ENCODE measurements around the gene TSC22D1. TPM values are rescaled to one million over a fixed set of nuclear protein-coding genes. Genes with fewer than 3 reads are reported as not detected.

The TSC22D1 gene
- total RNA-seq, 1 donor = 173 TPM

GRCh38 chr13:44407379-44407778, 168.8 kb downstream of the TSC22D1 start:
- TF ChIP-seq CTCF (IDR thresholded peaks at IDR 0.05; ENCODE audit: extremely low read depth, low read depth, low read length) = no peak
- Histone ChIP-seq H3K4me1 (ENCODE audit: insufficient read depth, low read length) (no peaks in the 10 kb centered on the region), H3K79me2 (ENCODE audit: insufficient read depth, low read length) (no peaks in the 10 kb centered on the region), H3K4me3 (ENCODE audit: insufficient read depth, low read length) (no peak overlapping the region), H3K36me3 (ENCODE audit: insufficient read depth, low read length) (no peaks in the 10 kb centered on the region), H3K4me2 (ENCODE audit: insufficient read depth, low read length) (no peak overlapping the region), H2AFZ (ENCODE audit: low read length) (no peak overlapping the region), H3K27me3 (ENCODE audit: insufficient read depth, low read length) (peaks cover 13% of the 10 kb centered on the region), H3K9me3 (ENCODE audit: low read depth, low read length) (no peaks in the 10 kb centered on the region), H4K20me1 (ENCODE audit: insufficient read depth, low read length) (no peaks in the 10 kb centered on the region), H3K27ac (ENCODE audit: low read depth, low read length) (no peak overlapping the region)
- no peak for DNase-seq (ENCODE audit: insufficient read length, low spot score, missing footprints)

GRCh38 chr13:44406617-44407016, 169.5 kb downstream of the TSC22D1 start:
- TF ChIP-seq CTCF (IDR thresholded peaks at IDR 0.05; ENCODE audit: extremely low read depth, low read depth, low read length) = no peak
- no peaks in the 10 kb centered on the region for H4K20me1 ChIP-seq (ENCODE audit: insufficient read depth, low read length)
- no peaks in the 10 kb centered on the region for H3K79me2 ChIP-seq (ENCODE audit: insufficient read depth, low read length)
- no peak overlapping the region for H3K4me2 ChIP-seq (ENCODE audit: insufficient read depth, low read length)
- no peaks in the 10 kb centered on the region for H3K4me1 ChIP-seq (ENCODE audit: insufficient read depth, low read length)
- no peak overlapping the region for H2AFZ ChIP-seq (ENCODE audit: low read length)
- H3K27ac ChIP-seq (ENCODE audit: low read depth, low read length) = no peak overlapping the region
- H3K27me3 ChIP-seq (ENCODE audit: insufficient read depth, low read length) = peaks cover 13% of the 10 kb centered on the region
- H3K36me3 ChIP-seq (ENCODE audit: insufficient read depth, low read length) = no peaks in the 10 kb centered on the region
- no peak for DNase-seq (ENCODE audit: insufficient read length, low spot score, missing footprints)
- no peaks in the 10 kb centered on the region for H3K9me3 ChIP-seq (ENCODE audit: low read depth, low read length)
- no peak overlapping the region for H3K4me3 ChIP-seq (ENCODE audit: insufficient read depth, low read length)

GRCh38 chr13:44404261-44405132, 171.6 kb downstream of the TSC22D1 start:
- peak overlapping the region; percentile 23 for H3K4me2 ChIP-seq (ENCODE audit: insufficient read depth, low read length)
- no peak overlapping the region for H3K27ac ChIP-seq (ENCODE audit: low read depth, low read length)
- no peak for TF ChIP-seq CTCF (IDR thresholded peaks at IDR 0.05; ENCODE audit: extremely low read depth, low read depth, low read length)
- no peaks in the 10 kb centered on the region for H3K4me1 ChIP-seq (ENCODE audit: insufficient read depth, low read length)
- no peak overlapping the region for H3K4me3 ChIP-seq (ENCODE audit: insufficient read depth, low read length)
- H4K20me1 ChIP-seq (ENCODE audit: insufficient read depth, low read length) = no peaks in the 10 kb centered on the region
- H3K27me3 ChIP-seq (ENCODE audit: insufficient read depth, low read length) = peaks cover 13% of the 10 kb centered on the region
- no peak for DNase-seq (ENCODE audit: insufficient read length, low spot score, missing footprints)
- no peaks in the 10 kb centered on the region for H3K9me3 ChIP-seq (ENCODE audit: low read depth, low read length)
- no peaks in the 10 kb centered on the region for H3K36me3 ChIP-seq (ENCODE audit: insufficient read depth, low read length)
- H2AFZ ChIP-seq (ENCODE audit: low read length) = no peak overlapping the region
- no peaks in the 10 kb centered on the region for H3K79me2 ChIP-seq (ENCODE audit: insufficient read depth, low read length)

- no peaks in the 10 kb centered on the region for H3K79me2 ChIP-seq (ENCODE audit: insufficient read depth, low read length)
- H3K4me3 ChIP-seq (ENCODE audit: insufficient read depth, low read length) = no peak overlapping the region
- H3K36me3 ChIP-seq (ENCODE audit: insufficient read depth, low read length) = no peaks in the 10 kb centered on the region
- peaks cover 13% of the 10 kb centered on the region for H3K27me3 ChIP-seq (ENCODE audit: insufficient read depth, low read length)
- H4K20me1 ChIP-seq (ENCODE audit: insufficient read depth, low read length) = no peaks in the 10 kb centered on the region
- H3K4me2 ChIP-seq (ENCODE audit: insufficient read depth, low read length) = peak overlapping the region; percentile 23
- H3K9me3 ChIP-seq (ENCODE audit: low read depth, low read length) = no peaks in the 10 kb centered on the region
- peak; percentile 73 for DNase-seq (ENCODE audit: insufficient read length, low spot score, missing footprints)
- H3K4me1 ChIP-seq (ENCODE audit: insufficient read depth, low read length) = no peaks in the 10 kb centered on the region
- no peak overlapping the region for H3K27ac ChIP-seq (ENCODE audit: low read depth, low read length)
- no peak for TF ChIP-seq CTCF (IDR thresholded peaks at IDR 0.05; ENCODE audit: extremely low read depth, low read depth, low read length)
- no peak overlapping the region for H2AFZ ChIP-seq (ENCODE audit: low read length)
Measured at GRCh38 chr13:44403461-44404056, 172.6 kb downstream of the TSC22D1 start.
